PC-9 (cell line): Measurements from ENCODE around the gene CCDC154.

Source experiments
- CTCF ChIP-seq: fragments of 200-600 bp; sonication (generic); conservative IDR thresholded peaks from 2 replicates; pipeline ENCODE4 v1.6.1; 2017; ENCODE audit warnings: mixed run types, antibody characterized with exemption, mild to moderate bottlenecking, moderate library complexity
- EZH2 ChIP-seq: fragments of 200-600 bp; sonication (generic); IDR thresholded peaks from 2 replicates; pipeline ENCODE4 v1.8.0; 2017; ENCODE audit warnings: antibody characterized with exemption, low read depth

GRCh38 chr16:1430214-1430758 is 14.1 kb downstream of the CCDC154 start:
- TF ChIP-seq CTCF (no peak), EZH2 (no peak)
